Stomach (tissue), 4 donors: ENCODE results near the gene MALAT1.

Source experiments
- POLR2A ChIP-seq, 4 donors: fragments of 450-650 bp; IDR thresholded peaks; one replicate each; pipeline ENCODE4 v1.6.1; 2016; ENCODE audit warnings: antibody characterized with exemption in 4 of 4, control low read depth in 2 of 4, mild to moderate bottlenecking in 1 of 4, moderate library complexity in 1 of 4
- TF ChIP-seq, protein P1 (sequence below), 7 experiments: fragments of 450-650 bp in 4 of 7; fragments of 200-600 bp in 3 of 7; sonication (generic) in 3 of 7; IDR thresholded peaks; one replicate each; pipeline ENCODE4 v1.5.1; 2016 to 2019; ENCODE audit warnings: antibody characterized with exemption in 7 of 7, control low read depth in 2 of 7, mild to moderate bottlenecking in 1 of 7

GRCh38 chr11:65504674-65505465 is 6.0 kb downstream of the MALAT1 start:
- TF ChIP-seq, protein P1, sequence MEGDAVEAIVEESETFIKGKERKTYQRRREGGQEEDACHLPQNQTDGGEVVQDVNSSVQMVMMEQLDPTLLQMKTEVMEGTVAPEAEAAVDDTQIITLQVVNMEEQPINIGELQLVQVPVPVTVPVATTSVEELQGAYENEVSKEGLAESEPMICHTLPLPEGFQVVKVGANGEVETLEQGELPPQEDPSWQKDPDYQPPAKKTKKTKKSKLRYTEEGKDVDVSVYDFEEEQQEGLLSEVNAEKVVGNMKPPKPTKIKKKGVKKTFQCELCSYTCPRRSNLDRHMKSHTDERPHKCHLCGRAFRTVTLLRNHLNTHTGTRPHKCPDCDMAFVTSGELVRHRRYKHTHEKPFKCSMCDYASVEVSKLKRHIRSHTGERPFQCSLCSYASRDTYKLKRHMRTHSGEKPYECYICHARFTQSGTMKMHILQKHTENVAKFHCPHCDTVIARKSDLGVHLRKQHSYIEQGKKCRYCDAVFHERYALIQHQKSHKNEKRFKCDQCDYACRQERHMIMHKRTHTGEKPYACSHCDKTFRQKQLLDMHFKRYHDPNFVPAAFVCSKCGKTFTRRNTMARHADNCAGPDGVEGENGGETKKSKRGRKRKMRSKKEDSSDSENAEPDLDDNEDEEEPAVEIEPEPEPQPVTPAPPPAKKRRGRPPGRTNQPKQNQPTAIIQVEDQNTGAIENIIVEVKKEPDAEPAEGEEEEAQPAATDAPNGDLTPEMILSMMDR (IDR thresholded peaks at IDR 0.05), result no peak
- TF ChIP-seq POLR2A (IDR thresholded peaks at IDR 0.05), result peak in 1 of 4 donors; percentile 2
